Measurements from ENCODE around the gene ELOVL1.

GRCh38 chr1:43405876-43406234 lies 38.0 kb upstream of the ELOVL1 start:
- TF ChIP-seq POLR2A (IDR thresholded peaks at IDR 0.05; ENCODE audit: low read depth, low read length) = no peak
- no peak for TF ChIP-seq TAF1 (IDR thresholded peaks at IDR 0.05; ENCODE audit: borderline replicate concordance, low read depth, low read length)
- no peak for TF ChIP-seq POLR2AphosphoS5 (IDR thresholded peaks at IDR 0.05; ENCODE audit: low read depth, low read length)
